ENCODE data around the gene CCM2.

The CCM2 gene

GRCh38 chr7:45035371-45035770, 35.4 kb downstream of the CCM2 start:
- DNase-seq (ENCODE audit: low read depth) = no peak

DNA sequence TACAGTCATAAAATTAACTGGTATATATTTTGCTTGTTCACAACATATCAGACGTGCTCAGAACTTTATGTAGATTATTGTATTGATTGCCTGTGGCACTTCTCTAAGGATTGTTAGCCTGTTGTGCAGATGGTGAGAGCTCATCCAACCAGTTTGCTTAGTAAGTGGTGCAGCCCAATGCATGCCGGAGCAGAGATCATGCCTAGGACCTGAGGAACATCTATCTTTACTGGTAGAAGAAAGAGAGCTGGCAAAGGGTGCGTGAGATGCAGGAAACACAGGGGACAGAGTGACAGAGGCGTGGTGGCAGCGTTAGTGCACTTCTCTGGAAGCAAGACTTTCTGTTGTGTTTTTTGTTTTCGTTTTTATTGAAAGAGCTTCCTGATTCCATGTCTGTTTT, 35.9 kb downstream of the CCM2 start:
- DNase-seq (ENCODE audit: low read depth) = no peak

GRCh38 chr7:45036317-45036716, 36.3 kb downstream of the CCM2 start:
- no peak for DNase-seq (ENCODE audit: low read depth)

DNA sequence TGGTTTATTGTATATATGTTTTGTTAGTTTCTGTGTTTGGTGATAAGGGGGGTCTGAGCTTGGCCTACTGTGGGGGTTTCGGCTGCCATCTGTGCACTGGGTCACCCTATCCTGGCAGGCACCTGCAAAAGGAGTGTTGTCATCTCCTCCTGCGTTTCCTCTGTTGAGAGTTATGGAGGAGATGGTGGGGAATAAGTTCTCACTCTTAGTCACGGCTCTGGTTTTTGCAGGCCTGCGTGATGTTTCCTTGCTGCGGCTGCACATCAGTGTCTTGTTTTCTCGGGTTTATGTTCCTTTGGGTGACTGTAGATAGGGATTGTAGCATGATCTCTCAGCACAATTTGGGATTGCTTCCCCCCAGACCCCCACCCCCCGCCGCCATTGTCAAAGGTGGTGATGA, 36.8 kb downstream of the CCM2 start:
- no peak for DNase-seq (ENCODE audit: low read depth)

DNA sequence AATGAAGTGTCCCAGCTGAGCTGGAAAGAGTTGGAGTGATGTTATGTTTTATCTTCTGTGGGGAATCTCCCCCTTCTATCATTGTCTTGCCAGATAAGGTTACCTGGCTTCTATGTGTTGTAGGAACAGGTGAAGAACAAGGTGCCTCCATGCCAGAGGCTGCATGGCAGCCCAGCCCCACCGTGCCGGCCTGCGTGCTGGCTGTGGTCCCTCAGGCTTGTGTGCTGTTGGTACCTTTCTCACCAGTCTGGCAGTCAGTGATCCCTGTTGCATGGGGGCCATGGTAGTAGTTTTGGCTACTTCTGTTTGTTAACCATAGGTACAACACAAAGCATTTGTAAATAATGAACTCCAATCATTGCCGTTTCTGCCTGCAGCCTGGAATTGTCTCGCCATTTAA, 37.9 kb downstream of the CCM2 start:
- DNase-seq (ENCODE audit: low read depth) = no peak

DNA sequence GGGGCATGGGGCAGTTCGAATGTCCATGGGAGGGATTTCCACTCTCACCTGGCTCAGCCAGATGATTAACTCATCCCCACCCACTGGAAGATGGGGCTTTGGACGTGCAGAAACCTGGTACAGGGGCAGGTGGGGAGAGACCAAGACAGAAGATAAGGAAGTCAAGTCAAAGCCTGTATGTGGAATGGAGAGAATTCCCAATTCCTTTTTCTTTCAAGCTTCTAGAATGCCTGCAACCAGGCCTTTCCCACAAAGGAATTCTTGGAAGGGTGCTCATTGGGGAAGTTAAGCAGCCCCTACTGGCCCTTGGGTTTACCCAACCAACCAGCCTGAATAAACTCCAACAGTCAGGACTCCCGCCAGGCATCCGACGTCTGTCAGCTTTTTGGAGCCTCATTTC, 39.1 kb downstream of the CCM2 start:
- no peak for DNase-seq (ENCODE audit: low read depth)

DNA sequence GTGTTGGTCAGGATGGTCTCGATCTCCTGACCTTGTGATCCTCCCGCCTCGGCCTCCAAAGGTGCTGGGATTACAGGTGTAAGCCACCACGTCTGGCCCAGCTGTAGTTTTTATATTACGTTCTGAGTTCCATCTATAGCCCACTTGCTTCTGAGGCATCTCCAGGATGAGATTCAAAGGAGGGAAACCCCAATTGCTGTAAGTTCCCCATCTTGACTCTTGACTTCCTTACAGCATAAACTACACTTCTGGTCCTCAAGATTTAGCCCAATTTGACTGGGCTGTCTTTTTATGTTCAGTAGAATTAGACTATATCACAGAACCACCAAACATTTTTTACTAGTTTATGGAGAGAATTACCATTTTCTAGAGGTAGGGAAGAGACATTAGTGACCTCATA, 44.3 kb downstream of the CCM2 start:
- no peak for DNase-seq (ENCODE audit: low read depth)

- no peak for DNase-seq (ENCODE audit: low read depth)
Measured at GRCh38 chr7:45048748-45049147, 48.7 kb downstream of the CCM2 start.

- no peak for DNase-seq (ENCODE audit: low read depth)
Measured at GRCh38 chr7:45050198-45050597, 50.2 kb downstream of the CCM2 start.

- no peak for DNase-seq (ENCODE audit: low read depth)
Measured at GRCh38 chr7:45052011-45052410, 52.0 kb downstream of the CCM2 start.

- no peak for DNase-seq (ENCODE audit: low read depth)
Measured at GRCh38 chr7:45053401-45053800, 53.4 kb downstream of the CCM2 start.

GRCh38 chr7:45053941-45054340, 53.9 kb downstream of the CCM2 start:
- DNase-seq (ENCODE audit: low read depth) = no peak

GRCh38 chr7:45054442-45054841, 54.4 kb downstream of the CCM2 start:
- no peak for DNase-seq (ENCODE audit: low read depth)

DNA sequence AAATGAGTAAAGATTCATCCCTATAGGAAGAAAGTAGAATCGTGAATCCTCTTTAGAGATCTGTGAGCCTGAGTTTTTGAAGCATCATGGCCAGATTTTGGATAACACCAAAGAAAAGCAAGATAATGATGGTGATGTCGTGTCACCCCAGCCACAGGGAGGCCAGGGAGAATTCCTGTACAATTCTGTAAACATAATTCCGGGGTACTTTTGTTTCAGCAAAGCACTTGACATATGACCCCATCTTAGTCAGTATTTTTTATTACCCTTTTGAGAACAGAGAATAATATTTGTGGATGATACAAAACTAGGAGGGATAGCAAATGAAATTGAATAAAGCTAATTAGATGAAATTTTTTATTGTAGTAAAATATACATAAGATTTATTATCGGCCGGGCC, 55.0 kb downstream of the CCM2 start:
- no peak for DNase-seq (ENCODE audit: low read depth)

GRCh38 chr7:45055594-45056219, 55.7 kb downstream of the CCM2 start:
- no peak for DNase-seq (ENCODE audit: low read depth)

DNA sequence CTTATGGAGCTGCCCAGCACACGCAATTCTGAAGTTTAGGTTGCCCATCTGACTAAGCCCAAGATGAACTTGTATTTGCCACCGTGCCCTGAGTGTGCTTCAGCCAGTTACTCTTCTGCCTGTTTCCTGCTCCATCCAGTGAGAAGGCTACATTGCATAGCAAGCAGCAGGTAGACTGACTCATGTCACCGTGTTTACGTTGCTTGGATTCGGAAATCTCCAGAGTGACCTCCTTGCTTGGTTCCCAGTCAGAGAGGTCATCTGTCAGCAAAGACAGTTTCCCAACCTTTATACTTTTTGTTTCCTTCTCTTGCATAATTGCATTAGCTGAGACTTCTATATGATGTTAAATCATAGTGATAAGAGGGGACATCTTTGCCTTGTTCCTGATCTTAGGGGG, 57.9 kb downstream of the CCM2 start:
- no peak for DNase-seq (ENCODE audit: low read depth)

- no peak for DNase-seq (ENCODE audit: low read depth)
Measured at GRCh38 chr7:45060295-45060694, 60.3 kb downstream of the CCM2 start.

GRCh38 chr7:45061352-45061751, 61.4 kb downstream of the CCM2 start:
- no peak for DNase-seq (ENCODE audit: low read depth)

DNA sequence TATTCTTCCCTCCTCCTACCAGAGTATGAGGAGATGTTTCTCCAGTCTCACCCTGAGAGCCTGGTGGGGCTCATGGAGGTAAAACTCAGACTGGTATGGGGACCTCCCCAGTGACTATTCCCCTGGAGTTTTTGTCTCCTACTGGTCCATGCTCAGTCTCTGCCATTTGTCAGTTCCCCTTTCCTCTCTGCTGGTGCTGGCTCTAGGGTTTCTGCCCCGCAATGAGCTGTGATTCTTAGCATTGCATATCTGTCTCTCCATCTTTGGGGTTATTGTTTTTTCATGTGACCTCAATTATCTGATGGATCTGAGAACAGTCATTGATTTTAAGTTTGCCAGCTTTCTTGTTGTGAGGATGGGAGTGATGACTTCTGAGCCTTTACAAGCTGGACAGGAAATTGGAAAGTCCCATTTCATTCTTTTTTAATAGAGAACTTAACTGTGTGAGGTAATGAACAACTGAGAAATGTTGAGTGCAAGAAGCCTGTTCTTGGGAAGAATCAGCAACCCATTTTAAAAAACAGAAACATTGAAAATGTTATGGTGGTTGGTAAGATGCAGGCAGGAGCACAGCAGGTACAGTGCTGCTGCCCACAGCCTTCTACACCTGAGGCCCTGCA, 61.9 kb downstream of the CCM2 start:
- DNase-seq (ENCODE audit: low read depth) = no peak

DNA sequence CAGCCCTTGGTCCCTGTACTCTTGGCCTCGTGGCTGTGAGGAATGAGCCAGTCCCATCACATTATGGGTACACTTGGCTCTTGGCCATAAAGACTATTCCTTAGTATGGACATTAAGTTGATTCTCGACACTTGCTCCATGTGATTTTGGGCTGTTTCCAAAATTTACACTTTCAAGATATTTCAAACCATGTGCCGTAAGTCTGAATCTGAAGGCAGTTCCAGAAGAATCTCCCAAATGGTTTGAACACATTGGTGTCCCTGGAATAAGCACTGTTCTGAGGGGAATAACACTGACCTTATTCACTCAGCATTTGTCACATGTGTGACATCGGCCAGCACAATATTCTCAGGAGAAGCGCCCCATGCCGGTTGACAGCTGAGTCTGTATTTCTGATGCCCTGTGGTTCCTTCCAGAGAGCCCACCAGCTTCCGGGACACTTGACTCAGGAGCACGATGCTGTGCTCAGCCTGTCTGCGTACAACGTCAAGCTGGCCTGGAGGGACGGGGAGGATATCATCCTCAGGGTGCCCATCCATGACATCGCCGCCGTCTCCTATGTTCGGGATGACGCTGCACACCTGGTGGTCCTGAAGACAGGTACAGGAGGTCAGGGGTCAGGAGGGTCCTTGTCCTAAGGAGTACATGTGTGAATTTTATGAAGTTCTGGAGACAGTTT, 64.2 kb downstream of the CCM2 start:
- DNase-seq (ENCODE audit: low read depth) = no peak

GRCh38 chr7:45065031-45065995, 65.3 kb downstream of the CCM2 start:
- no peak for DNase-seq (ENCODE audit: low read depth)

GRCh38 chr7:45066409-45066808, 66.4 kb downstream of the CCM2 start:
- no peak for DNase-seq (ENCODE audit: low read depth)

DNA sequence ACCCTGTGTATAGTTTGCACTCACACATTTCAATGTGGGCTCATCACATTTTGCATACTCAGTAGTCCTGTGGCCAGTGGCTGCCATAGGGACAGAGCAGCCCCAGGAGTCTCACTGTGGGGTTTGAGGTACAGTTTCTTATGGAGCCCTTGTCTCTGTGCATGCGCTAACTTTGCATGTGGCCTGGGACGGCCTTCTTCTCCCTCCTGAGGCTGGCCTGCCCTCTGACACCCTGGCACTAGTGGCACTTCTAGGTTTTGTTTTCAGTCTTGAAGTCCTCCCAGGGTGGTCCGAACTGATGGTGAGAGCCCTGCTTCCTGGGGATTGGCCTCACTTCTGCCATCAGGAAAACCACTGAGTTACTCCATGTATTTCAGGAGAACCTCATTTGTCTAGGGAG, 67.6 kb downstream of the CCM2 start:
- DNase-seq (ENCODE audit: low read depth) = no peak
